ENCODE results near the gene CLSTN3. TPM values are rescaled to one million over a fixed set of nuclear protein-coding genes. Genes with fewer than 3 reads are reported as not detected.

CLSTN3 gene
- total and polyA plus RNA-seq, 2 of the 8 experiments (the other 6 are each of a cell fraction or from before 2014, with no cell fraction given), result 20.4 to 26.3 TPM

GRCh38 chr12:7146228-7146627, 16.1 kb downstream of the CLSTN3 start:
- Histone ChIP-seq H3K23ac (ENCODE audit: insufficient read length) (no peak overlapping the region), H3K9me3 (ENCODE audit: insufficient read depth in 2 of 2, low read depth in 1 of 2, low read length in 1 of 2) (no peaks in the 10 kb centered on the region; a peak in 1 of 4 replicates), H2BK12ac (ENCODE audit: low read depth, low read length) (no peak overlapping the region), H4K5ac (ENCODE audit: insufficient read length, low read depth, low read length) (no peak overlapping the region), H4K91ac (replicated peaks; ENCODE audit: insufficient read length, low read length) (no peak overlapping the region), H3K56ac (replicated peaks; ENCODE audit: insufficient read length, low read depth, low read length) (no peak overlapping the region), H3K9ac (replicated peaks in 1 of 4; ENCODE audit: extremely low read depth in 1 of 4, low read depth in 3 of 4, low read length in 3 of 4) (no peak overlapping the region), H3K79me1 (ENCODE audit: low read depth, low read length) (no peaks in the 10 kb centered on the region), H3K14ac (ENCODE audit: insufficient read length) (no peak overlapping the region), H3K4me1 (replicated peaks in 1 of 4; ENCODE audit: control insufficient read depth in 3 of 4, insufficient read depth in 4 of 4, low read length in 3 of 4) (no peaks in the 10 kb centered on the region), H2BK5ac (ENCODE audit: low read depth, low read length) (no peak overlapping the region), H3K27me3 (replicated peaks in 1 of 4; ENCODE audit: control insufficient read depth in 3 of 4, extremely low read depth in 1 of 4, insufficient read depth in 3 of 4, low read length in 3 of 4) (no peaks in the 10 kb centered on the region), H2AK5ac (ENCODE audit: low read depth, low read length) (no peak overlapping the region), H3K27ac (ENCODE audit: low read depth, low read length) (no peak overlapping the region), H3K4ac (replicated peaks; ENCODE audit: insufficient read length, low read depth, low read length) (no peak overlapping the region), H3K79me2 (ENCODE audit: control insufficient read depth in 1 of 2, insufficient read depth in 2 of 2, low read length in 2 of 2) (no peaks in the 10 kb centered on the region), H4K8ac (ENCODE audit: extremely low read depth, insufficient read depth, low read length) (no peak overlapping the region), H3K18ac (ENCODE audit: extremely low read depth, low read length) (no peak overlapping the region), H2BK15ac (ENCODE audit: low read length) (no peak overlapping the region), H2AFZ (ENCODE audit: low read length) (no peak overlapping the region), H3K4me2 (ENCODE audit: insufficient read depth in 1 of 2, low read depth in 2 of 2, low read length in 2 of 2) (no peak overlapping the region), H3K36me3 (ENCODE audit: control insufficient read depth in 2 of 4, insufficient read depth in 4 of 4, low read length in 3 of 4) (peaks cover 0 to 16% (median 0%) of the 10 kb centered on the region in 4 experiments; a peak in 4 of 8 replicates), H4K20me1 (replicated peaks in 1 of 2; ENCODE audit: control insufficient read depth in 1 of 2, insufficient read depth in 2 of 2, low read length in 2 of 2) (peaks cover 2 to 3% of the 10 kb centered on the region in 2 experiments), H2BK20ac (ENCODE audit: low read length) (no peak overlapping the region), H2BK120ac (replicated peaks; ENCODE audit: low read depth, low read length) (no peak overlapping the region), H3K23me2 (ENCODE audit: low read depth, low read length) (no peaks in the 10 kb centered on the region), H3K4me3 (ENCODE audit: extremely low read depth in 1 of 4, insufficient read depth in 2 of 4, low read depth in 3 of 4, low read length in 4 of 4) (no peak overlapping the region)
- CTCF ChIA-PET (ENCODE audit: partially characterized antibody), result interaction anchor here (0.8 to 9.8 kb wide), 16 partner anchors 8 to 495 kb away, joined by 3 to 151 read pairs (median 5); partner anchors contain the start of genes C1RL, C1S and RBP5
- TF ChIP-seq SRF (IDR thresholded peaks at IDR 0.05; ENCODE audit: low read depth, low read length) (no peak), POU5F1 (IDR thresholded peaks at IDR 0.05; ENCODE audit: low read depth, low read length) (no peak), ATF2 (IDR thresholded peaks at IDR 0.05; ENCODE audit: low read length) (no peak), RNF2 (IDR thresholded peaks at IDR 0.05; ENCODE audit: borderline replicate concordance, low read depth, low read length, missing control alignments, poor library complexity, severe bottlenecking) (no peak), RXRA (IDR thresholded peaks at IDR 0.05; ENCODE audit: insufficient read depth, low read depth, low read length) (no peak), USF2 (IDR thresholded peaks at IDR 0.05; ENCODE audit: low read length) (no peak), KDM4A (IDR thresholded peaks at IDR 0.05; ENCODE audit: low read depth, low read length, severe bottlenecking) (no peak), TCF12 (IDR thresholded peaks at IDR 0.05; ENCODE audit: low read depth, low read length) (no peak), CHD2 (IDR thresholded peaks at IDR 0.05; ENCODE audit: low read length) (no peak), SP4 (IDR thresholded peaks at IDR 0.05; ENCODE audit: low read length) (no peak), KDM5A (IDR thresholded peaks at IDR 0.05; ENCODE audit: low read length) (no peak)
- POLR2A ChIA-PET (ENCODE audit: partially characterized antibody), result interaction anchor here (1.3 kb wide), 1 partner anchor 17 kb away, joined by 3 read pairs; the partner anchor contains the start of gene CLSTN3
- DNase-seq (ENCODE audit: low read depth in 1 of 2, low spot score in 2 of 2), result no peak
- 93% methylated on average over 7 of the region's 7 CpGs; no CpG with 5 or more reads in 1 of the 2 experiments for WGBS, 2 experiments (ENCODE audit: extremely low coverage in 1 of 2, insufficient coverage in 1 of 2, insufficient read length in 1 of 2, insufficient replicate concordance in 2 of 2, low coverage in 1 of 2, low lambda C conversion rate in 2 of 2, missing lambda C conversion rate in 1 of 2)
- FAIRE-seq, result no peak
